ENCODE data around the gene PDGFA. TPM values are rescaled to one million over a fixed set of nuclear protein-coding genes. Genes with fewer than 3 reads are reported as not detected.
A peak's percentile ranks its signal among the peaks of the same experiment; 100 is the strongest.

The PDGFA gene
- total RNA-seq, 1 experiment from 2014 or later: 35.8 TPM

GRCh38 chr7:483656-484355 is 35.8 kb downstream of the PDGFA start:
- no peak overlapping the region for H4K91ac ChIP-seq (ENCODE audit: insufficient read length, low read depth, low read length)
- no peaks in the 10 kb centered on the region for H3K79me2 ChIP-seq (ENCODE audit: insufficient read depth, low read length)
- no peak overlapping the region for H3K27ac Mint-ChIP-seq
- no peaks in the 10 kb centered on the region for H3K23me2 ChIP-seq (ENCODE audit: insufficient read length, low read depth, low read length, poor library complexity, severe bottlenecking)
- H3K9me3 Mint-ChIP-seq: peaks cover 9 to 10% of the 10 kb centered on the region in 2 experiments
- H4K20me1 ChIP-seq (ENCODE audit: control insufficient read depth, insufficient read depth, insufficient read length): no peaks in the 10 kb centered on the region
- H2BK15ac ChIP-seq (ENCODE audit: low read depth, low read length): no peak overlapping the region
- H3K4me2 ChIP-seq (ENCODE audit: insufficient read depth, insufficient read length, low read length): no peak overlapping the region
- no peaks in the 10 kb centered on the region for H3K79me1 ChIP-seq (ENCODE audit: insufficient read depth, low read depth, low read length, poor library complexity, severe bottlenecking)
- H2BK5ac ChIP-seq (ENCODE audit: insufficient read length, low read length): no peak overlapping the region
- DNase-seq: no peak
- peaks cover 9% of the 10 kb centered on the region; the same call in 1 of the 2 replicates for H3K27me3 Mint-ChIP-seq (ENCODE audit: low read depth)
- H3K27ac ChIP-seq (ENCODE audit: insufficient read length, low read depth, low read length): no peak overlapping the region
- WGBS (ENCODE audit: extremely low coverage, insufficient read length, low lambda C conversion rate): no CpG with 5 or more reads among the region's 10 CpGs
- H2BK20ac ChIP-seq (ENCODE audit: low read depth, low read length, poor library complexity, severe bottlenecking): no peak overlapping the region
- no peak overlapping the region for H2AK5ac ChIP-seq (ENCODE audit: insufficient read length, low read length)
- no peaks in the 10 kb centered on the region for H3K27me3 ChIP-seq (ENCODE audit: insufficient read depth, low read length)
- no peak overlapping the region for H3K4me3 Mint-ChIP-seq
- TF ChIP-seq CTCF (conservative IDR thresholded peaks at IDR 0.05): no peak
- peak overlapping the region; percentile 37 for H3K14ac ChIP-seq (ENCODE audit: insufficient read depth, low read length)
- no peak overlapping the region for H2BK120ac ChIP-seq (ENCODE audit: low read depth, low read length, poor library complexity, severe bottlenecking)
- H3K4ac ChIP-seq (ENCODE audit: low read depth, low read length): no peak overlapping the region
- no peak overlapping the region for H3K23ac ChIP-seq (ENCODE audit: insufficient read length, low read depth, low read length)
- H4K5ac ChIP-seq (ENCODE audit: insufficient read length, low read depth, low read length): no peak overlapping the region
- H3K56ac ChIP-seq (ENCODE audit: insufficient read length, low read depth, low read length): no peak overlapping the region
- H2AFZ ChIP-seq (ENCODE audit: low read length): no peak overlapping the region
- H3K9ac ChIP-seq (ENCODE audit: extremely low read depth, insufficient read length, low read length): no peak overlapping the region
- no peaks in the 10 kb centered on the region for H3K9me3 ChIP-seq (ENCODE audit: control insufficient read depth, low read depth, low read length)
- no peak overlapping the region for H4K8ac ChIP-seq (replicated peaks; ENCODE audit: insufficient read length, low read depth, low read length)
- peaks cover 0 to 11% (median 2%) of the 10 kb centered on the region in 3 experiments; a peak in 3 of 7 replicates for H3K36me3 Mint-ChIP-seq (ENCODE audit: insufficient read depth in 1 of 3, low read depth in 3 of 3)
- no peak overlapping the region for H3K18ac ChIP-seq (ENCODE audit: insufficient read length, low read depth, low read length)
- H3K4me1 ChIP-seq (ENCODE audit: insufficient read depth, low read length): no peaks in the 10 kb centered on the region
- H3K4me1 Mint-ChIP-seq: peaks cover 17 to 28% of the 10 kb centered on the region in 2 experiments
- H3T11ph ChIP-seq (ENCODE audit: low read length): no peak overlapping the region
- no peak overlapping the region for H2BK12ac ChIP-seq (ENCODE audit: insufficient read length, low read depth, low read length)

Data from H9 (cell line).